OCI-LY7 (cell line): Measurements from ENCODE around the gene FBXO31.

Source experiments
- EZH2phosphoT487 ChIP-seq: fragments of 200-600 bp; sonication (generic); IDR thresholded peaks from 2 replicates; pipeline ENCODE4 v1.6.1; 2018; ENCODE audit warnings: low read depth, borderline replicate concordance, mild to moderate bottlenecking, mixed run types, antibody characterized with exemption, low read length, moderate library complexity, mixed read lengths
- TF ChIP-seq, protein P1 (sequence below): fragments of 200-600 bp; sonication (generic); conservative IDR thresholded peaks from 2 replicates; pipeline ENCODE4 v1.5.1; 2014; ENCODE audit warnings: mild to moderate bottlenecking, antibody characterized with exemption, low read length, moderate library complexity, mixed read lengths

DNA sequence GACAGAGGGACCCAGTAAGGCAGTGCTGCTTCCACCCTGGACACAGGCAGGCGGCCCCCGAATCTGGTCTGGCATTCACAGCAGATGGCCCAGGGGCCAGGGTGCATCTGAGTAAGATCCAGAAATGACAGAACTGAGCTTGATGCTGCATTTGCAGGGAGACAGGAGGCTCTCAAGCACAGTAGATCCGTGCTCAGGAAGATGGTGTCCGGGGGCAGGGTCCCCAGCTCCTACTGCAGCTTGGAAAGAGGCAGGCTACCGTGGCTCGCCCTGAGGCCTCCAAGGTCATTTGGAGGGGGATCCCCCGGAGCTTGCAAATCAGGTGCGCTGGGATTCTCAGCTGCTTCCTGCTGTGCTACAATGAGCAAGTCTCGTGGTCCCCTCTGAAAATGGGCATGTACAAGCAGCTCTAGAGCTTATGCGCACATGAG, 68.6 kb downstream of the FBXO31 start:
- TF ChIP-seq EZH2phosphoT487, result no peak
- TF ChIP-seq, protein P1, sequence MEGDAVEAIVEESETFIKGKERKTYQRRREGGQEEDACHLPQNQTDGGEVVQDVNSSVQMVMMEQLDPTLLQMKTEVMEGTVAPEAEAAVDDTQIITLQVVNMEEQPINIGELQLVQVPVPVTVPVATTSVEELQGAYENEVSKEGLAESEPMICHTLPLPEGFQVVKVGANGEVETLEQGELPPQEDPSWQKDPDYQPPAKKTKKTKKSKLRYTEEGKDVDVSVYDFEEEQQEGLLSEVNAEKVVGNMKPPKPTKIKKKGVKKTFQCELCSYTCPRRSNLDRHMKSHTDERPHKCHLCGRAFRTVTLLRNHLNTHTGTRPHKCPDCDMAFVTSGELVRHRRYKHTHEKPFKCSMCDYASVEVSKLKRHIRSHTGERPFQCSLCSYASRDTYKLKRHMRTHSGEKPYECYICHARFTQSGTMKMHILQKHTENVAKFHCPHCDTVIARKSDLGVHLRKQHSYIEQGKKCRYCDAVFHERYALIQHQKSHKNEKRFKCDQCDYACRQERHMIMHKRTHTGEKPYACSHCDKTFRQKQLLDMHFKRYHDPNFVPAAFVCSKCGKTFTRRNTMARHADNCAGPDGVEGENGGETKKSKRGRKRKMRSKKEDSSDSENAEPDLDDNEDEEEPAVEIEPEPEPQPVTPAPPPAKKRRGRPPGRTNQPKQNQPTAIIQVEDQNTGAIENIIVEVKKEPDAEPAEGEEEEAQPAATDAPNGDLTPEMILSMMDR, result no peak
